ENCODE data around the gene AGAP6. TPM values are rescaled to one million over a fixed set of nuclear protein-coding genes. Genes with fewer than 3 reads are reported as not detected.
"Not testable (repeated sequence)": the region's sequence is repeated elsewhere in the genome, so short reads cannot be mapped to it uniquely, and the experiment has no call there.

AGAP6 gene
- polyA plus RNA-seq, 2 donors, result 8.7 to 19.3 TPM

DNA sequence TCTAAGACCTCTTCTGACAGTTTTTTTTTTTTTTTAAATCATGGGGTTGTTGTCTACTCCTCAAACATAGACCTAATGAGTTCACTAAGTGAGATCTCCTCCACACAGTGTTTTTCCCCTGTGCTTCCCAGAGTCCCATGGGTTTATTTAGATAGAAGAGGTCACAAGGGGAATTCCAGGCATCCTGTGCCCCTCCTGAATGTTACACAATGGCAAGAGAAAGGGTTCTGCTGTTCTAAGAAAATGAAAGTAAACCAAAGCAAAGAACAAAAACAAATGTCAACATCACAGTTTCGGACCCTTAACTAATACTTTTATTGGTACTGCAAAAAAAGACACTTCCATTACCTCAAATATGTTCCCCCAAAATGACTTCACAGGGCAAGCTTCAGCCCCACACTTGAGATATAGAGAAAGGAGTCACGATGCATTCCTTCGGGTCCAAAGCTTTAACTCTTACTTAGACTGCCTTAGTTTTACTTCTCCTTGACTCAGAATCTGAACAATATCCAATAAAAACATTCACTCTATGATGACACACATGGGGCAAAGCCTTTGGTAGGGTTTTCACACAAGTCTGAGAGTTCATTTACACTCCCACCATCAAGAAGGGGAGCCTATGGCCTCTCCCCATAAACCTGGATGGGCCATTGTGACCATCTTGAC lies 63.9 kb downstream of the AGAP6 start:
- H3K4me1 ChIP-seq (ENCODE audit: control insufficient read depth in 2 of 2, insufficient read depth in 2 of 2, low read length in 1 of 2); H3K4me3 ChIP-seq (ENCODE audit: low read depth in 1 of 2, low read length in 2 of 2); H3K36me3 ChIP-seq (ENCODE audit: control insufficient read depth in 2 of 2, insufficient read depth in 2 of 2, low read length in 1 of 2); H3K27me3 ChIP-seq (ENCODE audit: control insufficient read depth in 1 of 2, insufficient read depth in 2 of 2, low read length in 2 of 2); H3K9me3 ChIP-seq (ENCODE audit: control insufficient read depth in 2 of 2, insufficient read depth in 1 of 2, low read depth in 1 of 2, low read length in 1 of 2); H3K27ac ChIP-seq (ENCODE audit: low read depth in 2 of 2, low read length in 1 of 2): not testable (repeated sequence)
- WGBS, 2 donors, result 54% methylated on average over 3 of the region's 3 CpGs

DNA sequence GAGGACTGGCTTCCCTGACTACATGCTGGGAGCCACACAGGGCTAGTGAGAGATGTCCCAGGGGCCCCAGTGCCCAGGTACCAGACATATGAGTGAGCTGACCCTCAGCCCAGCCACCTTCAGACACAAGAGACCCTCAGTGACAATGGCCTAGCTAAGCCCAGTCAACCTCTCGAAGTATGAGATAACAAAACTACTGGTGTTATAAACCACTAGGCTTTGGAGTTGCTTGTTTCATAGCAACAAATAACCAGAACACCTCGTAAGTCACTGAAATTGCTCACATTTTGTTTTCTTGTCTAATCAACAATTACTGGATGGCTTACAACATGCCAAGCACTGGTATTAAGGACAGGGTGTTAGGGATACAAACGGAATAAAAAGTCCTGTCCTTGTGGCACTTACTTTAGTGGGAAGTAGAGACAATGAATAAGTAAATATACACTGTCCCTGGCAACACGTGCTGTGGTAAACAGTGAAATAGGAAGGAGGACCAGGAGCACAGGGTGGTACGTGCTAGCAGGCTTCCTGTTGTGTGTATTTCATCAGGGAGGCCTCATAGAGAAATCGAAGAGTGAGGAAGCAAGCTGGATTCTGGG lies 64.7 kb downstream of the AGAP6 start:
- H3K27ac ChIP-seq (ENCODE audit: low read depth in 2 of 2, low read length in 1 of 2); H3K4me3 ChIP-seq (ENCODE audit: low read depth in 1 of 2, low read length in 2 of 2); H3K27me3 ChIP-seq (ENCODE audit: control insufficient read depth in 1 of 2, insufficient read depth in 2 of 2, low read length in 2 of 2); H3K36me3 ChIP-seq (ENCODE audit: control insufficient read depth in 2 of 2, insufficient read depth in 2 of 2, low read length in 1 of 2); H3K4me1 ChIP-seq (ENCODE audit: control insufficient read depth in 2 of 2, insufficient read depth in 2 of 2, low read length in 1 of 2); H3K9me3 ChIP-seq (ENCODE audit: control insufficient read depth in 2 of 2, insufficient read depth in 1 of 2, low read depth in 1 of 2, low read length in 1 of 2): not testable (repeated sequence)
- 65 to 72% methylated on average over 5 to 6 of the region's 6 CpGs for WGBS, 2 donors

DNA sequence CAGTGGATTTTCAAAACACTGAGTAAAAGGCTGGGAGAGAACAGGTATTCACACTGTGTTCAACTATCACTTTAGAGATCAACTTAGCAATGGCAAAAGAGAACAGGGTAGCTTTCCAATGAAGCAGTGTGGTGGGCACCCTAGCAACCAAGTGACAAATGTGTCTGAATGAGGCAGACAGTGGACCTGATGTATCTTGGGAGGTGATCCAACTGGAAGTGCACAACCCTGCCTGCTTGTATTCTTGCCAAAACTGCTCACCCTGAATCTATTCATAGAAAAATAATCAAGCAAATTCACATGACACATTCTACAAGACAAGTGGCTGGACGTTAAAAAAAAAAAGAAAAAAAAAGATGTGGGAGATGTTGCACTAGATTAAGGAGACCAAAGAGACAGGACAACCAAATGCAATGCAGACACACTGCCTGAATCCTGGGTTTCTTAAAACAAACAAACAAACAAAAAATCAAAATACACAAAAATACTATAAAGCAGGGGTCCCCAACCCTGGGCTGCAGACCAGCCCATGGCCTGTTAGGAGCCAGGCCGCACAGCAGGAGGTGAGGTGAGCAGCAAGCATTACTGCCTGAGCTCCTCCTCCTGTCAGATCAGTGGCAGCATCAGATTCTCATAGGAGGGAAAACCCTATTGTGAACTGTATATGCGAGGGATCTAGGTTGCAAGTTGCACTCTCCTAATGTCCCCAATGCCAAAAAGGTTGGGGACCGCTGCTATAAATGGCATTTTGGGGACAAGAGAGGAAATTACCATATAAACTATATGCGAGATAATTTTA lies 67.5 kb downstream of the AGAP6 start:
- not testable (repeated sequence) for H3K27me3 ChIP-seq (ENCODE audit: control insufficient read depth in 1 of 2, insufficient read depth in 2 of 2, low read length in 2 of 2); H3K36me3 ChIP-seq (ENCODE audit: control insufficient read depth in 2 of 2, insufficient read depth in 2 of 2, low read length in 1 of 2); H3K4me1 ChIP-seq (ENCODE audit: control insufficient read depth in 2 of 2, insufficient read depth in 2 of 2, low read length in 1 of 2); H3K27ac ChIP-seq (ENCODE audit: low read depth in 2 of 2, low read length in 1 of 2); H3K4me3 ChIP-seq (ENCODE audit: low read depth in 1 of 2, low read length in 2 of 2); H3K9me3 ChIP-seq (ENCODE audit: control insufficient read depth in 2 of 2, insufficient read depth in 1 of 2, low read depth in 1 of 2, low read length in 1 of 2)
- 69 to 76% methylated on average over 5 of the region's 5 CpGs for WGBS, 2 donors

DNA sequence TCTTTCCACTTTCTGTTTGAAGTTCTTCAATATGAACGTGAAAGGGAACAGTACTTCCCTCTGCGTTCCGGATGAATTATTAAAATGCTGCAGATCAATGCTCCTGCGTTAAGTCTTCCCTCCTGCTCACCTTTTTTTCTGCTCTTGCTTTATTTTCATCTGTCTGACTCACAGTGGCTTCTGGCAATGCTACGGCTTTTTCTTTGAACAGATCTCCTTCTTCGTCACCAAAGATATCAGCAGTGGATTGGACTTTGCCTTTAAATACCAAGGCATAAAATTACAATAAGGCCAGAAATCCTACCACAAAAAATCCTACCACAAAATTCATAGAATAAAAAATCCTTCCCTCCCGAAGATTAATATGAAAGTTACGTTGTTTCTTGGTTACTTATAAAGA lies 68.4 kb downstream of the AGAP6 start:
- H3K27me3 ChIP-seq (ENCODE audit: control insufficient read depth in 1 of 2, insufficient read depth in 2 of 2, low read length in 2 of 2); H3K4me3 ChIP-seq (ENCODE audit: low read depth in 1 of 2, low read length in 2 of 2); H3K36me3 ChIP-seq (ENCODE audit: control insufficient read depth in 2 of 2, insufficient read depth in 2 of 2, low read length in 1 of 2); H3K27ac ChIP-seq (ENCODE audit: low read depth in 2 of 2, low read length in 1 of 2); H3K4me1 ChIP-seq (ENCODE audit: control insufficient read depth in 2 of 2, insufficient read depth in 2 of 2, low read length in 1 of 2); H3K9me3 ChIP-seq (ENCODE audit: control insufficient read depth in 2 of 2, insufficient read depth in 1 of 2, low read depth in 1 of 2, low read length in 1 of 2): not testable (repeated sequence)
- WGBS, 2 donors, result 63 to 67% methylated on average over 8 of the region's 8 CpGs

DNA sequence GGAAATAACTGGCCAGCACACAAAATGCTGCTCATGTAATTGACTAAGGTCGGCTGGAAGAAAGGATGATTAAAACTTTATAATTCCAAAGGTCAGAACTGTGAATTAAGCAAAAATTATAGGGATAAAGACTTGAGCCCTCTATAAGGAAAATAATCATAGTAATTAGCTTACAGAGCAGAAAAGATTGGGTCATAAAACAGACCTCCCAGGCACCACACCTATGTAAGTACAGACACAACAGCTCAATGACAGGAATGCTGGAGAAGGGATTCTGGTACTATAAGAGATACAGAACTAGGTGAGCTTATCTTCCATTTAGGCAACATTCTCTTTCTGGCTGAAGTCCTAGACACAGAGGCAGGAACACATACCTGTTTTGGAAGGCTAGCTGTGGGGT lies 70.5 kb downstream of the AGAP6 start:
- not testable (repeated sequence) for H3K9me3 ChIP-seq (ENCODE audit: control insufficient read depth in 2 of 2, insufficient read depth in 1 of 2, low read depth in 1 of 2, low read length in 1 of 2); H3K4me1 ChIP-seq (ENCODE audit: control insufficient read depth in 2 of 2, insufficient read depth in 2 of 2, low read length in 1 of 2); H3K27me3 ChIP-seq (ENCODE audit: control insufficient read depth in 1 of 2, insufficient read depth in 2 of 2, low read length in 2 of 2); H3K4me3 ChIP-seq (ENCODE audit: low read depth in 1 of 2, low read length in 2 of 2); H3K36me3 ChIP-seq (ENCODE audit: control insufficient read depth in 2 of 2, insufficient read depth in 2 of 2, low read length in 1 of 2); H3K27ac ChIP-seq (ENCODE audit: low read depth in 2 of 2, low read length in 1 of 2)
- WGBS, 2 donors, result 64 to 84% methylated on average over 1 of the region's 1 CpG

DNA sequence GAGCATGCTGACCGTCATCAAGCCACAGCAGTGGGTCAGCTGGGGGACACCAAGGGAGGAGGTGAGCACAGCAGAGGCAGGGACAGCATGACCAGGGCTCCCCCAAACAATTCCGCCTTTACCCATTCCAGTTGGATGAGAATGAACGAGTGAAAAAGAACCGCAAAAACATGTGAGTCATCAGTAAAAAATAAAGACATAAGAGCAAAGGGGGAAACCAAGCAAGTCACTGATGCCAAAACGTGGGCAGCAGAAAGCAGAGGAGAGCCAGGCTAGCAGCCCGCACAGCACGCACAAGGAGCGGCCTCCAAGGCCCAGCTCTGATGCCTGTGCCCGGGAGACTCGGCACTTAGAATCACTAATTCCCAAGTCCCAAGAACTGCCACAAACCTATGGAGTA lies 71.7 kb downstream of the AGAP6 start:
- not testable (repeated sequence) for H3K27me3 ChIP-seq (ENCODE audit: control insufficient read depth in 1 of 2, insufficient read depth in 2 of 2, low read length in 2 of 2); H3K36me3 ChIP-seq (ENCODE audit: control insufficient read depth in 2 of 2, insufficient read depth in 2 of 2, low read length in 1 of 2); H3K4me1 ChIP-seq (ENCODE audit: control insufficient read depth in 2 of 2, insufficient read depth in 2 of 2, low read length in 1 of 2); H3K4me3 ChIP-seq (ENCODE audit: low read depth in 1 of 2, low read length in 2 of 2); H3K27ac ChIP-seq (ENCODE audit: low read depth in 2 of 2, low read length in 1 of 2); H3K9me3 ChIP-seq (ENCODE audit: control insufficient read depth in 2 of 2, insufficient read depth in 1 of 2, low read depth in 1 of 2, low read length in 1 of 2)
- WGBS, 2 donors, result 69 to 82% methylated on average over 10 of the region's 10 CpGs

Other genes with a start within 250 kb of the AGAP6 start
- gene OGDHL, start 226.1 kb upstream of the AGAP6 start, polyA plus RNA-seq, result under 1 TPM; 0.10 to 0.16 TPM
- gene PARG, start 46.4 kb upstream of the AGAP6 start, polyA plus RNA-seq, result 1 to 10 TPM; 3.1 to 7.6 TPM
- gene TIMM23B, start 46.4 kb upstream of the AGAP6 start, polyA plus RNA-seq, result 1 to 10 TPM; 6.1 to 7.2 TPM
- gene WASHC2A, start 79.5 kb downstream of the AGAP6 start, polyA plus RNA-seq, result 10 to 100 TPM; 10.9 to 12.9 TPM

Data from esophagus (tissue), 2 donors.